ENCODE data around the gene CORIN. TPM values are rescaled to one million over a fixed set of nuclear protein-coding genes. Genes with fewer than 3 reads are reported as not detected.

The CORIN gene
- total RNA-seq, 1 experiment from 2014 or later, result not detected

DNA sequence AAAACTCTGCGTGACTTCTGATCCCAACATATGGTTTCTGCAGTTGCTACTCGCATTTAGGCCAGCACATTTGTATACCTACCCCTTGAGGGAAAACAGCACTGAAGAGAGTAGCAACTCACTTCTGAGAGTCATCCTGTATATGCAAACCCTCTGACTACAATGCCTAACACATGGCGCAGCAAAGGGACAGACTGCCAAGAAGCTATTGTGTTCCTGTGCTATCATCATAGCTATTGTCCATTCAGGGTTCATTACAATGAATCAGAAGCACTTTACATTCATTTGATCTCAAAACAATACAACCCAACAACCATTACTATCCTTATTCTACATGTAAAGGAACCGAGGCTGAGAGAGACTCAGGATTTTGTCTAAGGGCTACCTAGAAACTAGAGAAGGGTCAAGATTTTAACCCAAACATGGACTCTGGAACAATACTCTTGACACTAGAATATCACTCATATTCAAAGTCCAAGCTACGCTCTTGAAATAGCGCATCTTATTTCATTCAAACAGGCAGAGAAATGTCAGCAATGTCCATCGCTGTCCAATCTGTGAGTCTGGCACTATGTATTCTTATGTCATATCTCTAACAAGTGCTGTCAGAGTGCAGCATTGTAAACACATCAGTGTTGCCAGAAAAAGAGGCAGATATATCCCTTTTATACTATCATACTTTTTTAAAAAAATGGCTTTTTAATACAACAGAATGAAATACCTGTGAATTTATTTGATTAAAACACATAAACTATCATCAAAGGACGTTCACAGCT lies 173.6 kb downstream of the CORIN start:
- TF ChIP-seq EZH2 (IDR thresholded peaks at IDR 0.05; ENCODE audit: borderline replicate concordance, low read depth, low read length, poor library complexity, severe bottlenecking), result no peak
- TF ChIP-seq, protein P1, sequence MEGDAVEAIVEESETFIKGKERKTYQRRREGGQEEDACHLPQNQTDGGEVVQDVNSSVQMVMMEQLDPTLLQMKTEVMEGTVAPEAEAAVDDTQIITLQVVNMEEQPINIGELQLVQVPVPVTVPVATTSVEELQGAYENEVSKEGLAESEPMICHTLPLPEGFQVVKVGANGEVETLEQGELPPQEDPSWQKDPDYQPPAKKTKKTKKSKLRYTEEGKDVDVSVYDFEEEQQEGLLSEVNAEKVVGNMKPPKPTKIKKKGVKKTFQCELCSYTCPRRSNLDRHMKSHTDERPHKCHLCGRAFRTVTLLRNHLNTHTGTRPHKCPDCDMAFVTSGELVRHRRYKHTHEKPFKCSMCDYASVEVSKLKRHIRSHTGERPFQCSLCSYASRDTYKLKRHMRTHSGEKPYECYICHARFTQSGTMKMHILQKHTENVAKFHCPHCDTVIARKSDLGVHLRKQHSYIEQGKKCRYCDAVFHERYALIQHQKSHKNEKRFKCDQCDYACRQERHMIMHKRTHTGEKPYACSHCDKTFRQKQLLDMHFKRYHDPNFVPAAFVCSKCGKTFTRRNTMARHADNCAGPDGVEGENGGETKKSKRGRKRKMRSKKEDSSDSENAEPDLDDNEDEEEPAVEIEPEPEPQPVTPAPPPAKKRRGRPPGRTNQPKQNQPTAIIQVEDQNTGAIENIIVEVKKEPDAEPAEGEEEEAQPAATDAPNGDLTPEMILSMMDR (conservative IDR thresholded peaks at IDR 0.05; ENCODE audit: low read depth, low read length), result no peak
- intact Hi-C loops (cut with micrococcal nuclease; ENCODE audit: unreplicated experiment), result no loop called here
- no peak for DNase-seq (ENCODE audit: low spot score)
- Histone ChIP-seq H3K9me3 (ENCODE audit: low read depth, low read length, poor library complexity, severe bottlenecking) (no peaks in the 10 kb centered on the region), H3K27ac (ENCODE audit: low read depth, low read length, poor library complexity, severe bottlenecking) (no peak overlapping the region), H3K36me3 (ENCODE audit: insufficient read depth, low read length, poor library complexity, severe bottlenecking) (no peaks in the 10 kb centered on the region), H3K27me3 (replicated peaks; ENCODE audit: insufficient read depth, low read depth, low read length, poor library complexity) (no peaks in the 10 kb centered on the region), H3K4me3 (ENCODE audit: low read depth, low read length, poor library complexity, severe bottlenecking) (no peak overlapping the region), H3K4me1 (ENCODE audit: insufficient read depth, low read length, poor library complexity, severe bottlenecking) (no peaks in the 10 kb centered on the region)
- POLR2A ChIA-PET (ENCODE audit: low non-redundant PET), result no interaction called here
- CTCF ChIA-PET, result no interaction called here
- BruUV-seq (replicated peaks), result no TSS peak

DNA sequence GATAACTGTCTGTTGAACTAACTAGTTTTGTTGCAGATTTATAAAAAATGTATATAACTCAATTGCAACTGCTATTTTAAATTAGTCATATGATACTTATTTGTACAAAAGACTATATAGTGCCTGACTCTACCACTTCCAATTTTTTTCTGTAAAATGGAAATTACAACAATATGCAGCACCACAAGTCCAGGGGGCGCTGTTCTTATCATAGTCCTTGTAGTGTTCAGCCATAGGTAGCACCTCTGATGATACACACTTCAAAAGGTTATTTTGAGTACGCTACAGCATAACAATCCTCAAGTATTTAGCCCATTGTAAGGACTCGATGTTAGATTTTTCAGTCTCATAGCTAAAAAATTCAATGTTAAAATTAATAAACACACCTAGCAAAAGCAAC lies 174.9 kb downstream of the CORIN start:
- CTCF ChIA-PET, result interaction anchor here (1.4 kb wide), 1 partner anchor 271 kb away, joined by 5 read pairs; no protein-coding TSS in a partner anchor

DNA sequence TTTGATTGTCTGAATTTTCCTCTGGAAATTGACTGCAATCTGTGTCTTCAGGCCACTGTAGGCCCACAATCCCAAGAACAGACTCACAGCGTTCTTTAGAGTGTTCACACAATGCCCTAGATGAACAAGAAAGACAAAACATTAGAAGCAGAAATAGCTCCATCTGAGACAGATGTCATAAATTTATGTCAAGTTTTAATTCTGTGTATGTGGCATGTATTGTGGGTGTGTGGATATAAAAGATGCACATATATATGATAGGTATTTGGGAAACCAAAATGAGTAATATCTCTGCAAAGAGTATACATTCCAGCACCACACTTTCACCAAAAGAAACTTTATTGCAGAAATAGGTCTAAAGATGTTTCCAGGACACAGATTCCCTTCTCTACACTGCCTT lies 176.1 kb downstream of the CORIN start:
- ChIA-PET POLR2A (ENCODE audit: low non-redundant PET) (no interaction called here), CTCF (no interaction called here)
- Histone ChIP-seq H3K4me1 (ENCODE audit: insufficient read depth, low read length, poor library complexity, severe bottlenecking) (no peaks in the 10 kb centered on the region), H3K9me3 (ENCODE audit: low read depth, low read length, poor library complexity, severe bottlenecking) (no peaks in the 10 kb centered on the region), H3K36me3 (ENCODE audit: insufficient read depth, low read length, poor library complexity, severe bottlenecking) (no peaks in the 10 kb centered on the region), H3K27ac (ENCODE audit: low read depth, low read length, poor library complexity, severe bottlenecking) (no peak overlapping the region), H3K4me3 (ENCODE audit: low read depth, low read length, poor library complexity, severe bottlenecking) (no peak overlapping the region), H3K27me3 (replicated peaks; ENCODE audit: insufficient read depth, low read depth, low read length, poor library complexity) (no peaks in the 10 kb centered on the region)
- intact Hi-C loops (cut with micrococcal nuclease; ENCODE audit: unreplicated experiment), result no loop called here
- DNase-seq (ENCODE audit: low spot score), result no peak
- TF ChIP-seq, protein P1 (conservative IDR thresholded peaks at IDR 0.05; ENCODE audit: low read depth, low read length), result no peak
- no peak for TF ChIP-seq EZH2 (IDR thresholded peaks at IDR 0.05; ENCODE audit: borderline replicate concordance, low read depth, low read length, poor library complexity, severe bottlenecking)
- no TSS peak for BruUV-seq (replicated peaks)

More for the DNA sequence above, 174.9 kb downstream of the CORIN start:
- intact Hi-C loops (cut with micrococcal nuclease; ENCODE audit: unreplicated experiment), result no loop called here
- POLR2A ChIA-PET (ENCODE audit: low non-redundant PET), result no interaction called here
- TF ChIP-seq EZH2 (IDR thresholded peaks at IDR 0.05; ENCODE audit: borderline replicate concordance, low read depth, low read length, poor library complexity, severe bottlenecking), result no peak
- TF ChIP-seq, protein P1 (conservative IDR thresholded peaks at IDR 0.05; ENCODE audit: low read depth, low read length), result peak; percentile 67
- Histone ChIP-seq H3K27me3 (replicated peaks; ENCODE audit: insufficient read depth, low read depth, low read length, poor library complexity) (no peaks in the 10 kb centered on the region), H3K4me3 (ENCODE audit: low read depth, low read length, poor library complexity, severe bottlenecking) (no peak overlapping the region), H3K27ac (ENCODE audit: low read depth, low read length, poor library complexity, severe bottlenecking) (no peak overlapping the region), H3K36me3 (ENCODE audit: insufficient read depth, low read length, poor library complexity, severe bottlenecking) (no peaks in the 10 kb centered on the region), H3K4me1 (ENCODE audit: insufficient read depth, low read length, poor library complexity, severe bottlenecking) (no peaks in the 10 kb centered on the region), H3K9me3 (ENCODE audit: low read depth, low read length, poor library complexity, severe bottlenecking) (no peaks in the 10 kb centered on the region)
- BruUV-seq (replicated peaks), result no TSS peak
- DNase-seq (ENCODE audit: low spot score), result peak; percentile 48

All from A673 (cell line).